Heart left ventricle (tissue), 13 donors: ENCODE data around the gene CLDN16.

ENCODE experiments used
- POLR2A ChIP-seq, 2 donors: fragments of 450-650 bp; IDR thresholded peaks; one replicate each; pipeline ENCODE4 v1.6.1; 2017; ENCODE audit warnings: antibody characterized with exemption in 2 of 2, mild to moderate bottlenecking in 2 of 2, moderate library complexity in 2 of 2
- TF ChIP-seq, protein P1 (sequence below), 12 donors: fragments of 200-600 bp; sonication (generic) in 4 of 12; IDR thresholded peaks; one replicate each; pipeline versions ENCODE4 v1.5.0 to v1.8.0; 2018 to 2022; ENCODE audit warnings: antibody characterized with exemption in 12 of 12, mild to moderate bottlenecking in 5 of 12
- donor health status: ischemic (EF 13 %, LVEDD 7.1; RV severe dilation, severe dysfunction).
- donor health status: DM: no; HTN: yes; CAD: no.
- donor health status: DM: no; HTN: no; CAD: no.
- donor health status: ischemic (EF 25% LVEDD 6.9; RV normal size, moderate dysfunction).
- donor health status: ischemic (EF 25% LVEDD 5.7; RV mildly dilated, moderate dysfunction).
- donor health status: ischemic (EF 35%, LVEDD 5.7; RV mildly dilated, moderate dysfunction).
- donor health status: nonischemic (EF 11% LVEDD 7.7; RV severe dilation, severe dysfunction).
- donor health status: DM: yes; HTN: yes; CAD: no.
- donor health status: PGD.
- donor health status: ischemic (EF 29% LVEDD 5.4; RV normal size, mild dysfunction).
- donor health status: nonischemic (EF 23%, LVEDD 6.1; RV moderate dilation, normal function).

DNA sequence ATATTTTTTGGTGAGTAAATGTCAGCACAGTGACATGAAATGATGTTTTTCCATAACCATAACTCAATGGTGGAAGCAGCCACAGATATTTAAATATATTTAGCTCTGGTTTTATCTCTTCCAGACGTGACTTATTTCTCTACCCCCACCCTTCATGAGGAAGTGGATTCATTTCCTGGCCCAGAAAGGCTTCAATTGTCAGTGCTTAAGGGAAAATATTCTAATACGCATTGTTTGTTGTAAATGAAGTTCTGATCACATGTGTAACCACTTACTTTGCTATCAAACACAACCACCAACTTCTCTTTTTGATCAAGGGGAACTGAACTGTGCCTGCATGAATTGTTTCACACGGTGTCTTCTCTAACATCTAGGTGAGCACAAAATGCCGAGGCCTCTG, 14.0 kb downstream of the CLDN16 start:
- TF ChIP-seq, protein P1, sequence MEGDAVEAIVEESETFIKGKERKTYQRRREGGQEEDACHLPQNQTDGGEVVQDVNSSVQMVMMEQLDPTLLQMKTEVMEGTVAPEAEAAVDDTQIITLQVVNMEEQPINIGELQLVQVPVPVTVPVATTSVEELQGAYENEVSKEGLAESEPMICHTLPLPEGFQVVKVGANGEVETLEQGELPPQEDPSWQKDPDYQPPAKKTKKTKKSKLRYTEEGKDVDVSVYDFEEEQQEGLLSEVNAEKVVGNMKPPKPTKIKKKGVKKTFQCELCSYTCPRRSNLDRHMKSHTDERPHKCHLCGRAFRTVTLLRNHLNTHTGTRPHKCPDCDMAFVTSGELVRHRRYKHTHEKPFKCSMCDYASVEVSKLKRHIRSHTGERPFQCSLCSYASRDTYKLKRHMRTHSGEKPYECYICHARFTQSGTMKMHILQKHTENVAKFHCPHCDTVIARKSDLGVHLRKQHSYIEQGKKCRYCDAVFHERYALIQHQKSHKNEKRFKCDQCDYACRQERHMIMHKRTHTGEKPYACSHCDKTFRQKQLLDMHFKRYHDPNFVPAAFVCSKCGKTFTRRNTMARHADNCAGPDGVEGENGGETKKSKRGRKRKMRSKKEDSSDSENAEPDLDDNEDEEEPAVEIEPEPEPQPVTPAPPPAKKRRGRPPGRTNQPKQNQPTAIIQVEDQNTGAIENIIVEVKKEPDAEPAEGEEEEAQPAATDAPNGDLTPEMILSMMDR (IDR thresholded peaks at IDR 0.05), result no peak
- TF ChIP-seq POLR2A (IDR thresholded peaks at IDR 0.05), result no peak
